CD4-positive, alpha-beta T cell treated with Interferon gamma for 1 hour (primary cell): ENCODE results near the gene AKAP6.
"Not testable (repeated sequence)": the region's sequence is repeated elsewhere in the genome, so short reads cannot be mapped to it uniquely, and the experiment has no call there.

Experiments used
- DNase-seq: peaks from one replicate; pipeline ENCODE4 v3.0.0-alpha.2; 2020

The AKAP6 gene

GRCh38 chr14:32450919-32451675 lies 122.0 kb downstream of the AKAP6 start:
- no peak for DNase-seq

- no peak for DNase-seq
Measured at GRCh38 chr14:32453857-32454810, 125.0 kb downstream of the AKAP6 start.

- no peak for DNase-seq
Measured at GRCh38 chr14:32457213-32457920, 128.3 kb downstream of the AKAP6 start.

GRCh38 chr14:32458720-32459119 lies 129.6 kb downstream of the AKAP6 start:
- DNase-seq = no peak

GRCh38 chr14:32460267-32460666 lies 131.2 kb downstream of the AKAP6 start:
- no peak for DNase-seq

- not testable (repeated sequence) for DNase-seq
Measured at GRCh38 chr14:32462553-32462952, 133.5 kb downstream of the AKAP6 start.

GRCh38 chr14:32468955-32469354 lies 139.9 kb downstream of the AKAP6 start:
- no peak for DNase-seq

- DNase-seq = no peak
Measured at GRCh38 chr14:32469388-32470160, 140.5 kb downstream of the AKAP6 start.

GRCh38 chr14:32470161-32470715 lies 141.1 kb downstream of the AKAP6 start:
- no peak for DNase-seq

GRCh38 chr14:32471181-32471580 lies 142.1 kb downstream of the AKAP6 start:
- DNase-seq = no peak

- no peak for DNase-seq
Measured at GRCh38 chr14:32472076-32472475, 143.0 kb downstream of the AKAP6 start.

- no peak for DNase-seq
Measured at GRCh38 chr14:32472512-32473463, 143.7 kb downstream of the AKAP6 start.

- DNase-seq = no peak
Measured at GRCh38 chr14:32473464-32473855, 144.4 kb downstream of the AKAP6 start.

- no peak for DNase-seq
Measured at GRCh38 chr14:32474478-32475195, 145.5 kb downstream of the AKAP6 start.

- no peak for DNase-seq
Measured at GRCh38 chr14:32476532-32476931, 147.4 kb downstream of the AKAP6 start.

GRCh38 chr14:32477396-32477795 lies 148.3 kb downstream of the AKAP6 start:
- DNase-seq = no peak

- DNase-seq = no peak
Measured at GRCh38 chr14:32478050-32478449, 149.0 kb downstream of the AKAP6 start.

GRCh38 chr14:32480337-32480736 lies 151.2 kb downstream of the AKAP6 start:
- no peak for DNase-seq

- no peak for DNase-seq
Measured at GRCh38 chr14:32481707-32482106, 152.6 kb downstream of the AKAP6 start.

GRCh38 chr14:32491416-32492016 lies 162.4 kb downstream of the AKAP6 start:
- DNase-seq = no peak
